Activated naive CD8-positive, alpha-beta T cell treated with anti-CD3 and anti-CD28 coated beads, Interleukin-2, amount 50 U/mL, for 16 hours (primary cell): Measurements from ENCODE around the gene MGAT5B.

Experiments
- DNase-seq: peaks from one replicate; pipeline ENCODE4 v3.0.0-alpha.2; 2020; ENCODE audit warnings: low read depth, low spot score

MGAT5B gene

DNA sequence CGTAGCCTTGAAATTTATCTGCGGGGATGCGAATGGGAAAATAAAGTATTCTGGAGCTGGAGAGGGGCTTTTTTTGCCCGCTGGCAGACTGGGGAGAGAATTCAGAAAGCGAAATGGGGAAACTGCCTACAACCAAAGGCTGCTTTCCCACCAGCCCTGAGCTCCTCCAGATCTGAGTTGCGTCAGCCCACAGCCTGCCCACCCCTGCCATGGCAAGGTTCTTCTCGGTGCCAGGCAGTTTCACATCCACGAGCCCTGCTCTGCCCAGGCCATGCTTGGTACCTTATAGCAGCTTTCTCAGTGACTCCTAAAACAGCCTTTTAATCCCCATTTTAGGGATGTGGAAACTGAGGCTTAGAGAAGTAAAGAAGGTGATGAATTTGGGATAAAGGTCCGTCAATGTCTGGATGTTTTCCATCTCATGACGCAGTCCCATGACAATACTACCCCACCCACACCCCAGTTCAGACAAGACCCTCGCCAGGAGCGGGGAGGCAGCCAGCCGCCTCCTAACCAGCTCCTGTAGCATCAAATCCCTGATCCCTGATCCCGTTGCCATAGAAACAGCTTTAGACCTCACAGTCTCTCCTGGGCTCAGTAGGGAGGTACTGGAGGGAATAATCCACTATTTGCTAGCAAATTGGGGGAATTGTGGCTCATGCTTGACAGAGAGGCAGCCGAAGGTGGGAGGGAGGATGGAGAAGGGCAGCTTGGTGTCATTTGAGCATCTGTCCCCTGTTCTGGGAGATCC lies 113.5 kb downstream of the MGAT5B start:
- DNase-seq, result no peak

DNA sequence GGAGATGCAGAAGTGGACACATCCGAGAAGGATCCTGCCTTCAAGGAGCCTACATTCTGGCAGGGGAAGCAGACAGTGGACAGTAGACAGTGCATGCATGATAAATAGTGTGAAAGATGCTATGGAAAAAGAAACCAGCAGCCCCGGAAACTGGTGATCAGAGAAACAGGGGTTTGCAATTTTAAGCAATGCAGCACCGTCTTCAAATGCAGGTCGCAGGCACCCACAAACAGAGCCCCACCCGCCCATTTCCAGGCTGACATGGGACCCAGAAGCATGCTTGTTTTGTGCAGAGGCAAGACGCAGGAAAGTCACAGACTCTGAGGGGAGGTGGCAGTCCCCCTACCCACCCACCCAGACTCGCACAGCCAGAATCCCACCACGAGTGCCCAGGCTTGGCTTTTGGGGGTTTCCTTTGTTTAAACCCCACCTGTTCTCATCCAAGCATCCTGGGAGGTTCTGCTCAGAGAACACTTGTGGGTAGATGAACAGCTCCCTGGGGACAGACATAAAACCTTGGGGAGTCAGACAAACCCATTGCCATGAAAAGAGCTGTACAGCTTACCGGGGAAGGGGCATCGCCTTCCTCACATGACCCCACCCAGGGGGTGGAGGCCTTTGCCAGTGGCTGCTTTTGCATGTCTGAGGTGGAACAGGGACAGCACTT lies 114.3 kb downstream of the MGAT5B start:
- no peak for DNase-seq

DNA sequence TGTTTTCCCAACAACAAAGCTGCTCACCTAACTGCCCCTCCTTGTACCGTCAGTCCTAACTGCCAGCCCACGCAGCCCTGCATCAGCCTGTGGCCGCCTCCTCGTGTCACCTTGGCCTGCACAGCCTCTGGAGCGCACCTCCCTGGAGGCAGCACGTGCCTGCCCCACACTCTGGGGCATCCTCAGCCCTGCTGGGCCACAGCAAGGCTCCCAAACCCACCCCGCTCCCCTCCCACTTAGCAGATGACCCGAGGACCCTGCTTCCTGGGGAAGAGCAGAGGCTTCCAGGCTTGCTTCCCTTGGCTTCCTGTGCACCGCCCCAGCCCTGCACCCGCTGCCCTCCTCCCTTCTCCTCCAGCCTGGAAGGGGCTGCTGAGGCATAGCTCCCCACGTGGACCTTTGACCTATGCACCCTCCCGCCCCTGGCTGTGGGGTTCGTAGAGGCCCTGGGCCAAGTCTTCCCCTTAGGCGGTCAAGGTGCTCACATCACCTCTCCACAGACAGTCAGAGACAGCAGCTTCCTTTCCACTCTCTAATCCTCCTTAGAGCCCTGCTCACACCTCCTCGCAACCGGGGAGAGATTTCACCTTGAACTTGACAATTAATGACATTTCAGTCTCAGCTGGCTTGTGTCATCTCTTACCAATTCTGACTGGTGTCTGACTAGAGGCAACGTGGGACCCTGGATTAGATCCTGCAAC lies 115.0 kb downstream of the MGAT5B start:
- no peak for DNase-seq

DNA sequence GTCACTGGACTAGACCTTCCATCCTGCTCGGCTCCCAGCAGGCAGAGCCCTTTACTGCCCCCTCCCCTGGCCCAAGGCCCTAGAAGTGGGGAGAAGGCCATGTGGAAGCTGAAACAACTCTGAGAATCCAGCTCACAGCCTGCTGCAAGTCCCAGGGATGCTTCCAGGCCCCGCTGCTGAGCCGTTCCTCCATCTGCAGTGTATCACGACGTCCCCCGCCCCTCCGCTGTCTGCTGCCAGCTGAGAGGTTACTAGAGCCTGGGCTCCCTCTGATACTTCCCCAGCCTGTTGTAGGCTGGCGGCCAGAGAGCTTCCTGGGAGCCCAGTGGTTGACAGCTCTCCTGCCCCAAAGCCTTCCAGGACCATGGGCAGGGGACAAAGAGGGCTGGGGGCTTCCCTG lies 118.2 kb downstream of the MGAT5B start:
- no peak for DNase-seq

DNA sequence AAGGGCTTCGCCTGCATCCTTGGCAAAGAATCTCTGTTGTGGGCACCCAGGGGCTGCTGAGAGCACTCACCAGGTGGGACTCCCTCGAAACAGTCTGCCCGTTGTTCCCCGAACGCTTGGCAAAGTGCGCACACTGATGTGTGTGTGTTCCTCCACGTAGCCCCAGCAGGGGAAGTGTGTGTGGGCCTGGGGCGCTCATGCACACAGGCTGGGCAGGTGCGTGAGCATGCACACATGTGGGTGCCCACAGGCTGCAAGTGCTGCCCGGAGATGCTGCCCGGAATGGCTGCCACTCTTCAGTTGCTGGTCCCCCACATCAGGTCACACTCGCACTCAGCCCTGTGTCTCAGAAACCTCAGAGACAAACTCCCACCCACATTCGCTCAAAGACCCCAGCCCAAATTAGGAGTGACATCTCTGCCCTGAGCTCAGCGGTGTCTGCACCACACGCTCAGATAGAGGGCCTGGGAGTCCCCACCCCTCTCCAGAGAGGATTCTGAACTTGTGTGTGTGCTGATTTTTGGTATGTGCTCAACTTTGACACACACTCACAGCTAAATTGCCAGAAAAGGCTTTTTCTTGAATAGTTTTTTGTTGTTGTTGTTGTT lies 119.4 kb downstream of the MGAT5B start:
- no peak for DNase-seq

DNA sequence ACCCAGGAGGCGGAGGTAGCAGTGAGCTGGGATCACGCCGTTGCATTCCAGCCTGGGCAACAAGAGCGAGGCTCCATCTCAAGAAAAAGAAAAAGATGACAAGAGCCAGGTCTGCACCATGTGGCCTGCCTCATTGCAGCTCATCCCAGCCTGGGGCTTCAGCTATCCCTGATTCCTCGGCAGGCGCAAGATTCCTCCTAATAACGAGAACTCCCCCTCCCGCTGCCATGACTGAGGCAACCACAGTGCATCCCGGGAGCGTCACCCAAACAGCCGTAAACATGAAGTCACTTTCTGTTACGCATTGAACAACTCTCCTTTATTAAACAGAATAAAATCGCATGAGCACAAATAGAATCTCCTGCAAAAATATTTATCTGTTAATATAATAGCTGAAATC lies 120.6 kb downstream of the MGAT5B start:
- no peak for DNase-seq

DNA sequence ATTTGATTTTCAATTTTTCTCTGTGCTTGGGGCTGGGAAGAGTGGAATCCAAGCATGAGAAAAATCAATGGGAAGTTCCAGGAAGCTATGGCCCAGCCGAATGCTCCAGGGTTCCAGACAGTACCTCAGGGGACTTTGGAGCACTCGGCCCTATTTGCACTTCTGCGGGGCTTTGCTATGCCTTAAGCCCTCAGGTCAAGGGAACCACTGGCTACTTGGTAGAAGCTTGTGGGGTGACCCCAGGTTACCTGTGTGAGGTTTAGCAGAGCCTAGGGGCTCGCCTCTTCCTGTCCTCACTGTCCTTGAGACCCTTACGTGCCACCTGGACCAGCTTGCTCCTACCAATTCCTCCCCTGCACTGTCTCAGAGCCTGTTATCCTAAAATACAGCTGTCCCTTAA lies 121.3 kb downstream of the MGAT5B start:
- DNase-seq, result no peak

DNA sequence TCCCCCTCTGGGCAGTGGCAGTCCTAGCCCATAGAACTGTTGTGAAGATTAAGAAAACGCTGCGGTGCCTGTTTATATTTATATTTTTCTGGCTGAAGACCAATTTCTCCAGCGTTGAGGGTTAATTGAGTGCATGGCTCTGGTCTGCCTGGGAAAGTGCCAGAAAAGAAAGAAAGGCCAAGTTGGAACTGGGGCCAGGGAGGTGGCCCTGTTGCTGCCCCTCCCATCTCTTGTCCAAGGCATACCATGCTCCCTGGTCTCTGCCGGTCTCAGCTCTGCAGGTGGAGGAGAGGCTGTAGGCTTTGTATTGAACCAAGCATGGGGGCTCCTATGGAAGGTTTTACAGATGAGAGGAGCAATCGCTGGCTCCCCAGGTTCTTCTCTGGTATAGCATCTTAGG lies 124.7 kb downstream of the MGAT5B start:
- no peak for DNase-seq

DNA sequence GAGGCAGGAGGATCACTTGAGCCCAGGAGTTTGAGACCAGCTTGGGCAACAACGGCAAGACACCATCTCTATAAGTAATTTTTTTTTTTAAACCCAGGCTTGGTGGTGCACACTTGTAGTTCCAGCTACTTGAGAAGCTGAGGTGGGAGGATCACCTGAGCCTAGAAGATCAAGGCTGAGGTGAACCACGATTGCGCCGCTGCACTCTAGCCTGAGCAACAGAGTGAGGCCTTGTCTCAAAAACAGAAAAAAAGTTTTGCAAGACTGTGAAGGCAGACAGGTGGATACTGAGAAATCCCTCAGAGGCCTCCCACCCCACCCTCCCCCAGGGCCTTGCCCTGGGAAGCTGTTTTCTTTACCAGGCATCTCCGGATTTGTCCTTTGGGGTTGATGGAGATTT lies 125.4 kb downstream of the MGAT5B start:
- DNase-seq, result no peak

DNA sequence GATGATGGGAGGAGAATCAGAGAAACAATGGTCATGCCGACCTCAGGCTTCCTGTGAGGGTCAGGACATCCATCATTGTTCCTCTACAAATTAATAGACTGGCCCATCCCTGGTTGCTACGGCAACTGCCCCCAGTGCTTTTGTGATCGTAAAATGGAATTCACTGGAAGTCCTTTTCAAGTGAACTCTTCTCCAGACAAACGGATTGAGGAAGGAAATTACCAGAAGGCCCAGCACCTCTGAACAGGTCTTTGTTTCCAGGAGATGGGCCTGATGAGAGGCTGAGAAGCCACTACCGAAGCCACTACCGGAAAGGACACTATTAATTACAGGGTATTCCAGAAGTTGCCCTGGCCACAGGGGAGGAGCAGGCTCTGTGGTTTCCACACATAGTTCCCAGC lies 126.0 kb downstream of the MGAT5B start:
- no peak for DNase-seq

DNA sequence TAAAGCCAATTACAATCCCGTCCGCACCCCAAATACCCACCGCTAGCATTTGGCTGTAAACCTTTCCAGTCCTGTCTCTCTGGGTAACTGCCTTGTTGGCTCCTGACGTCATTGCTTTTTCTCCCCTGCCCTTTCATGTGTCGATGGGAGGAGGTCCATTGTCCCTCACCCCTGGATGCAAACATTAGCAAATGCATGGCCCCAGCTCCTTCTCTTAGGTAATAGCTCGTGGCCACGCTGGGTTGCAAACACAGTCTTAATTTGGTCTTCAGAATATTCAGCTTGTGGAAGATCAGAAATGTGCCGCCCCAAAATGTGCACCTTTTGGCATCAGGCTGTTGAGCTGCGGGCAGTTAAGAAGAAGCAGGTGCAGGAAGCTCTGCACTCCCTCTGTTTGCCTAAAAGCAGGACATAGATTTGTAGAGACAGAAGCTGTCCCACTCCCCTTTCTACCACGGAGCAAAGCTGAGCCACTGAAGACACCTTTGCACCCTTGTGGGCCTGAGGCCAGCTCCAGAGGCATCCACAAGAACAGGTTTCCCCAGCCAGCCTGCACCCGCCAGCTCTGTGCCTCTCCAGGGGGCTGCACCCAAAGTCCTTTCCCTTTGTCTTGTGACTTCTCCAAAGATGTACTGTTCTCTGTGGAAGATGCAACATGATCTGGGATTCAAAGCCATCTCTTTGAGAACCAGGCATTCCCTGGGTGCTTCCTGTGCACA lies 127.3 kb downstream of the MGAT5B start:
- DNase-seq, result no peak

DNA sequence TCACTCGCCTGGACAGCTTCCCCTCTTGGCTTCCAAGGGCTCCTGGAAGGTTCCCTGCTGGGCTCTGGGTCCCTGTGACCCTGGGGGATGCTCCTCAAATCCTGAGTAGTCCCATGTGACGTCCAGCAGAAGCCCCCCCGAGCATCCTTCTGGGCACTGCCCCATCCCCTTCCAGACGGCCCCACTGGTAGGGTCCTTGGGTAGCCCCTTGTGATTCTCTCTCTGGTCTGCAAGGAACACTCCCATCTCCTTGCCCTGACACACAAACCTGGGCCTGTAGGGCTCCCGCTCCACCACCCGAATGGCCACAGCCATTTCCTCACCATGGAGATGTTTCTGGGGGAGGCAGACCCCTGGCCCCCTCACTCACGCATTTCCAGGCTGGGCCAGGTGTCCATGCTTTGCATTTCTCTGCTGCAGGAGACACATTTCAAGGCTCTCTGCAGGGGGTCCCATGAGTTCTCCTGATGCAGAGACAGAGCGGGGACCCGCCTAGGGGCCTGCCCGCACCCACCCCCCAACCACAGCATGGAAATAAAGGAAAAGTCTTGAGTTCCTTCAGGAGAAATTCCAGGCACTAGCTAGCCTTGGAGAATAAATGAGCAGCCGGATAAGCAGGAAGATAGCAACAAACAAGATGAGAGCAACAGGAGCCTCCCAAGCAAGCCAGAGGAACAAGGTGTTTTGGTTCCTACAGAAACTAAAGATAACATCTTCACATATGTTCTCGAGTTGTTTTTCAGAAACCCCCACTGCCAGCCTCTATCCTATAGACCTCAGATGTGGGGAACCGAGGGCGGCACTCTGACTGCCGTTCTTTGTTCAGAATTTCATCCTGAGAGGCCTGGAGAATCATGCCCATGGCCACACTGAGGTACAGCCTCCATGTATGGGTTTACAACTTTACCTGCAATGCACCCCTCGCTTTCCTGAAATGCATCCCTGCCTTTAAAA lies 128.8 kb downstream of the MGAT5B start:
- no peak for DNase-seq

DNA sequence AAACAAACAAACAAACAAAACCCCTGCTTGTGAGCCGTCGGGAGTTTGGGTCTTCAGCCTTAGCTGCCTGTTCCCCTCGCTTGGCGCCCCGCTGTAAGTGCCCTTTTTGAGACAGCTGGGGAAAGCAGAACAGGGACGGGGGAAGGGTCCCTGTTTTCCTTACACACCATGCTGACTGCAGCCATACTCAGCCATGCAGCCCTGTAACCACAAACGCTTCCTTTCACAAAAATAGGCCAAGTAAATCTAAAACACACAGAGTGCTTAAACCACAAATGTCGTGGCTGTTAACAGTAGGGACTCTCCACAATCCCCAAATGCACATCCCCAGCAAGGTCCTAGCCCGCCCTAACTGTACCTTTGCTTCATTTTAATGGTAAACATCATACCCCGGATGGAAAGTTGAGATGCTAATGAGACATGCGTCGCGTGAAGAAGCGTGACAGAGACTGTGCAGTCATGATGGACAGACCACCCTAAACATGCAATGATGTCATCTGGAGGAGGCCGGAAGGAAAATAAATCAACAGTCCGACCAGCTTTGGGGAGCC lies 129.9 kb downstream of the MGAT5B start:
- no peak for DNase-seq

DNA sequence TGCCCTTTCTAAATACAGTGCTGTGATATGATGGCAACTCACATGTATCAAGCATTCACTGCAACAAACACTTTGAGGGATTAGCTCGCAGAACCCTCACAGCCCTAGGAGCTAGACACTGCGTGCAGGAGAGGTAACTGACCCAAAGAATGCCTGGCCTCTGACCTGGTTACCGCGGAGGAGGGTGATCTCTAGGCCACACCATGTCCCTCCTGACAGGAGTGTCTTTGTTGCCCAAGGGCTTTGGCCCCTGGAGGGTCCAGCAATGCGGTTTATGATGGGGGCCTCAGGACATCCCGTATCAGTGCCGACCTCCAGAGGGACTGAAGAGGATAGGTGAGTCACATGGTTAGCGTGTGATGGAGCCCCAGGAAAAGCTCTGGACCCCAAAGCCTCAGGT lies 130.6 kb downstream of the MGAT5B start:
- no peak for DNase-seq
